ENCODE results near the gene LCT. TPM values are rescaled to one million over a fixed set of nuclear protein-coding genes. Genes with fewer than 3 reads are reported as not detected.
A peak's percentile ranks its signal among the peaks of the same experiment; 100 is the strongest.

The LCT gene
- total and polyA plus RNA-seq, 2 of the 13 experiments (the other 11 are each of a cell fraction or from before 2014, with no cell fraction given): not detected

DNA sequence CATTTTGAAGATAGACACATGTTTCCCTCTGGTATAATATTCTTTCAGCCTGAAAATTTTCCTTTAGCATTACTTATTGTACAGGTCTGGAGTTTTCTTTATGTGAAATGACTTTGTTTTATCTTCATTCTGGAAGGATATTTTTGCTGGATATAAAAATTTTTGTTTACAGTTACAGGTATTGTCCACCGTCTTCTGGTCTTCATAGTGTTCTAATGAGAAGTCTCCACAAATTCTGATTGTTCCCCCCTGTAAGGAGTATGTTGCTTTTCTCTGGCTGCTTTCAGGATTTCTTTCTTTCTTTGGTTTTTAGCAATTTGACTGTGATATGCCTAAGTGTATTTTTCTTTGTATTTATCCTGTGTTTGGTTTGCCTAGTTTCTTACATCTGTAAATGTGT is 80.3 kb downstream of the LCT start:
- FAIRE-seq: no peak
- peaks cover 10% of the 10 kb centered on the region; the same call in 1 of the 2 replicates for H3K9me3 ChIP-seq (ENCODE audit: low read length)
- WGBS (ENCODE audit: low lambda C conversion rate): 98% methylated on average over 1 of the region's 1 CpG
- POLR2A ChIA-PET: interaction anchor here (1.2 to 1.3 kb wide), 2 partner anchors 14 to 15 kb away, joined by 3 to 5 read pairs; partner anchors contain the start of gene UBXN4
- H3K4me1 ChIP-seq (ENCODE audit: insufficient read depth, low read length): no peaks in the 10 kb centered on the region
- H3K79me2 ChIP-seq (ENCODE audit: insufficient read depth, low read length): no peaks in the 10 kb centered on the region
- H3K27me3 ChIP-seq (ENCODE audit: control insufficient read depth in 1 of 2, insufficient read depth in 2 of 2, low read length in 2 of 2): no peaks in the 10 kb centered on the region
- H3K9ac ChIP-seq (ENCODE audit: insufficient read depth, low read depth, low read length): no peak overlapping the region
- no peak overlapping the region for H3K27ac ChIP-seq (ENCODE audit: extremely low read length, insufficient read depth, low read length)
- intact Hi-C loops (cut with micrococcal nuclease; ENCODE audit: unreplicated experiment) (no loop called here), in situ Hi-C loops (cut with HindIII; ENCODE audit: extremely low pct_ligation_motif_present, low pct_unique_long_range_greater_than_20kb) (no loop called here)
- no peak overlapping the region for H3K4me2 ChIP-seq (ENCODE audit: low read depth, low read length)
- BruUV-seq (replicated peaks): no TSS peak
- DNase-seq (ENCODE audit: low spot score): no peak
- H2AFZ ChIP-seq (ENCODE audit: low read length): no peak overlapping the region
- no peaks in the 10 kb centered on the region for H4K20me1 ChIP-seq (ENCODE audit: insufficient read depth, low read length)
- CTCF ChIA-PET (ENCODE audit: low intra/inter-chr PET ratio, low total read pairs): no interaction called here
- TF ChIP-seq FOXP1 (IDR thresholded peaks at IDR 0.05): no peak
- no peak for TF ChIP-seq FOXP1 (CRISPR knock-in tag; IDR thresholded peaks at IDR 0.05)
- TF ChIP-seq ZFP1 (CRISPR knock-in tag; IDR thresholded peaks at IDR 0.05): peak; percentile 95
- no peak for TF ChIP-seq CHCHD3 (CRISPR knock-in tag; IDR thresholded peaks at IDR 0.05)
- TF ChIP-seq, protein P1, sequence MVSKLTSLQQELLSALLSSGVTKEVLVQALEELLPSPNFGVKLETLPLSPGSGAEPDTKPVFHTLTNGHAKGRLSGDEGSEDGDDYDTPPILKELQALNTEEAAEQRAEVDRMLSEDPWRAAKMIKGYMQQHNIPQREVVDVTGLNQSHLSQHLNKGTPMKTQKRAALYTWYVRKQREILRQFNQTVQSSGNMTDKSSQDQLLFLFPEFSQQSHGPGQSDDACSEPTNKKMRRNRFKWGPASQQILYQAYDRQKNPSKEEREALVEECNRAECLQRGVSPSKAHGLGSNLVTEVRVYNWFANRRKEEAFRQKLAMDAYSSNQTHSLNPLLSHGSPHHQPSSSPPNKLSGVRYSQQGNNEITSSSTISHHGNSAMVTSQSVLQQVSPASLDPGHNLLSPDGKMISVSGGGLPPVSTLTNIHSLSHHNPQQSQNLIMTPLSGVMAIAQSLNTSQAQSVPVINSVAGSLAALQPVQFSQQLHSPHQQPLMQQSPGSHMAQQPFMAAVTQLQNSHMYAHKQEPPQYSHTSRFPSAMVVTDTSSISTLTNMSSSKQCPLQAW (CRISPR knock-in tag; IDR thresholded peaks at IDR 0.05): no peak
- no peak for ATAC-seq
- no peak overlapping the region for H3K4me3 ChIP-seq (replicated peaks in 1 of 3; ENCODE audit: insufficient read depth in 1 of 3, low read depth in 2 of 3, low read length in 3 of 3)
- peaks cover 25 to 82% of the 10 kb centered on the region in 2 experiments for H3K36me3 ChIP-seq (replicated peaks in 1 of 2; ENCODE audit: control insufficient read depth in 1 of 2, insufficient read depth in 2 of 2, low read length in 2 of 2)

DNA sequence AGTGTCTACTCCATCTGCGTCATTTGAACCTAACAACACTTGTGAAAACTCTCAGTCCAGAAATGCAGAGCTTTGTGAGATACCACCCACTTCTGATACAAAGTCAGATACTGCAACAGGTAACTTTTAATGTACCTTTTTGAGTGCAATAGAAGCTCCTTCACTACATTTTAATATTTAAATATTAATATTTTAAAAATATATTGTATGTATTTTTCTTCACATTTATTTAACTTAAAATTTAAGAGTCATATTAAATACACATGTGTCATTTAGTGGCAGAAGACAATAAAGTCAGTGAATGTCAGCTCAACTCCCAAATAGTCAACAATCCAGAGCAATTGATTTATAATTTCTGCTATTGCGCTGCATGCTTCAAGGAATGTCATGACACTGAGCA is 81.4 kb downstream of the LCT start:
- ChIA-PET POLR2A (interaction anchor here (1.2 to 1.3 kb wide), 2 partner anchors 13 to 14 kb away, joined by 3 to 5 read pairs; partner anchors contain the start of gene UBXN4), CTCF (ENCODE audit: low intra/inter-chr PET ratio, low total read pairs) (no interaction called here)
- H3K4me1 ChIP-seq (ENCODE audit: insufficient read depth, low read length): no peaks in the 10 kb centered on the region
- H4K20me1 ChIP-seq (ENCODE audit: insufficient read depth, low read length): no peaks in the 10 kb centered on the region
- FAIRE-seq: no peak
- in situ Hi-C loops (cut with HindIII; ENCODE audit: extremely low pct_ligation_motif_present, low pct_unique_long_range_greater_than_20kb) (no loop called here), intact Hi-C loops (cut with micrococcal nuclease; ENCODE audit: unreplicated experiment) (no loop called here)
- 96% methylated on average over 2 of the region's 2 CpGs for WGBS (ENCODE audit: low lambda C conversion rate)
- no peak for DNase-seq (ENCODE audit: low spot score)
- H3K9me3 ChIP-seq (ENCODE audit: low read length): peaks cover 10% of the 10 kb centered on the region; the same call in 1 of the 2 replicates
- H3K79me2 ChIP-seq (ENCODE audit: insufficient read depth, low read length): no peaks in the 10 kb centered on the region
- H3K4me2 ChIP-seq (ENCODE audit: low read depth, low read length): no peak overlapping the region
- H3K4me3 ChIP-seq (replicated peaks in 1 of 3; ENCODE audit: insufficient read depth in 1 of 3, low read depth in 2 of 3, low read length in 3 of 3): no peak overlapping the region
- H3K36me3 ChIP-seq (replicated peaks in 1 of 2; ENCODE audit: control insufficient read depth in 1 of 2, insufficient read depth in 2 of 2, low read length in 2 of 2): peaks cover 16 to 72% of the 10 kb centered on the region in 2 experiments
- ATAC-seq: no peak
- H3K27me3 ChIP-seq (ENCODE audit: control insufficient read depth in 1 of 2, insufficient read depth in 2 of 2, low read length in 2 of 2): no peaks in the 10 kb centered on the region
- no peak overlapping the region for H2AFZ ChIP-seq (ENCODE audit: low read length)
- H3K27ac ChIP-seq (ENCODE audit: extremely low read length, insufficient read depth, low read length): no peak overlapping the region
- no TSS peak for BruUV-seq (replicated peaks)
- H3K9ac ChIP-seq (ENCODE audit: insufficient read depth, low read depth, low read length): no peak overlapping the region
- TF ChIP-seq ZNF3 (CRISPR knock-in tag; IDR thresholded peaks at IDR 0.05): no peak
- TF ChIP-seq, protein P2, sequence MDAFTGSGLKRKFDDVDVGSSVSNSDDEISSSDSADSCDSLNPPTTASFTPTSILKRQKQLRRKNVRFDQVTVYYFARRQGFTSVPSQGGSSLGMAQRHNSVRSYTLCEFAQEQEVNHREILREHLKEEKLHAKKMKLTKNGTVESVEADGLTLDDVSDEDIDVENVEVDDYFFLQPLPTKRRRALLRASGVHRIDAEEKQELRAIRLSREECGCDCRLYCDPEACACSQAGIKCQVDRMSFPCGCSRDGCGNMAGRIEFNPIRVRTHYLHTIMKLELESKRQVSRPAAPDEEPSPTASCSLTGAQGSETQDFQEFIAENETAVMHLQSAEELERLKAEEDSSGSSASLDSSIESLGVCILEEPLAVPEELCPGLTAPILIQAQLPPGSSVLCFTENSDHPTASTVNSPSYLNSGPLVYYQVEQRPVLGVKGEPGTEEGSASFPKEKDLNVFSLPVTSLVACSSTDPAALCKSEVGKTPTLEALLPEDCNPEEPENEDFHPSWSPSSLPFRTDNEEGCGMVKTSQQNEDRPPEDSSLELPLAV (CRISPR knock-in tag; conservative IDR thresholded peaks at IDR 0.05; ENCODE audit: low read depth): no peak
- no peak for TF ChIP-seq ZNF354B (CRISPR knock-in tag; IDR thresholded peaks at IDR 0.05)
- TF ChIP-seq, protein P3, sequence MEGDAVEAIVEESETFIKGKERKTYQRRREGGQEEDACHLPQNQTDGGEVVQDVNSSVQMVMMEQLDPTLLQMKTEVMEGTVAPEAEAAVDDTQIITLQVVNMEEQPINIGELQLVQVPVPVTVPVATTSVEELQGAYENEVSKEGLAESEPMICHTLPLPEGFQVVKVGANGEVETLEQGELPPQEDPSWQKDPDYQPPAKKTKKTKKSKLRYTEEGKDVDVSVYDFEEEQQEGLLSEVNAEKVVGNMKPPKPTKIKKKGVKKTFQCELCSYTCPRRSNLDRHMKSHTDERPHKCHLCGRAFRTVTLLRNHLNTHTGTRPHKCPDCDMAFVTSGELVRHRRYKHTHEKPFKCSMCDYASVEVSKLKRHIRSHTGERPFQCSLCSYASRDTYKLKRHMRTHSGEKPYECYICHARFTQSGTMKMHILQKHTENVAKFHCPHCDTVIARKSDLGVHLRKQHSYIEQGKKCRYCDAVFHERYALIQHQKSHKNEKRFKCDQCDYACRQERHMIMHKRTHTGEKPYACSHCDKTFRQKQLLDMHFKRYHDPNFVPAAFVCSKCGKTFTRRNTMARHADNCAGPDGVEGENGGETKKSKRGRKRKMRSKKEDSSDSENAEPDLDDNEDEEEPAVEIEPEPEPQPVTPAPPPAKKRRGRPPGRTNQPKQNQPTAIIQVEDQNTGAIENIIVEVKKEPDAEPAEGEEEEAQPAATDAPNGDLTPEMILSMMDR (CRISPR knock-in tag; IDR thresholded peaks at IDR 0.05): no peak
- TF ChIP-seq HCFC1 (IDR thresholded peaks at IDR 0.05; ENCODE audit: low read depth, low read length): no peak
- TF ChIP-seq ZBTB8A (CRISPR knock-in tag; IDR thresholded peaks at IDR 0.05; ENCODE audit: borderline replicate concordance, low read depth): no peak
- TF ChIP-seq, protein P4, sequence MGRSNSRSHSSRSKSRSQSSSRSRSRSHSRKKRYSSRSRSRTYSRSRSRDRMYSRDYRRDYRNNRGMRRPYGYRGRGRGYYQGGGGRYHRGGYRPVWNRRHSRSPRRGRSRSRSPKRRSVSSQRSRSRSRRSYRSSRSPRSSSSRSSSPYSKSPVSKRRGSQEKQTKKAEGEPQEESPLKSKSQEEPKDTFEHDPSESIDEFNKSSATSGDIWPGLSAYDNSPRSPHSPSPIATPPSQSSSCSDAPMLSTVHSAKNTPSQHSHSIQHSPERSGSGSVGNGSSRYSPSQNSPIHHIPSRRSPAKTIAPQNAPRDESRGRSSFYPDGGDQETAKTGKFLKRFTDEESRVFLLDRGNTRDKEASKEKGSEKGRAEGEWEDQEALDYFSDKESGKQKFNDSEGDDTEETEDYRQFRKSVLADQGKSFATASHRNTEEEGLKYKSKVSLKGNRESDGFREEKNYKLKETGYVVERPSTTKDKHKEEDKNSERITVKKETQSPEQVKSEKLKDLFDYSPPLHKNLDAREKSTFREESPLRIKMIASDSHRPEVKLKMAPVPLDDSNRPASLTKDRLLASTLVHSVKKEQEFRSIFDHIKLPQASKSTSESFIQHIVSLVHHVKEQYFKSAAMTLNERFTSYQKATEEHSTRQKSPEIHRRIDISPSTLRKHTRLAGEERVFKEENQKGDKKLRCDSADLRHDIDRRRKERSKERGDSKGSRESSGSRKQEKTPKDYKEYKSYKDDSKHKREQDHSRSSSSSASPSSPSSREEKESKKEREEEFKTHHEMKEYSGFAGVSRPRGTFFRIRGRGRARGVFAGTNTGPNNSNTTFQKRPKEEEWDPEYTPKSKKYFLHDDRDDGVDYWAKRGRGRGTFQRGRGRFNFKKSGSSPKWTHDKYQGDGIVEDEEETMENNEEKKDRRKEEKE (IDR thresholded peaks at IDR 0.05): no peak

Measured in HepG2 (cell line).